SK-N-SH (cell line): ENCODE data around the gene UBE2C. TPM values are rescaled to one million over a fixed set of nuclear protein-coding genes. Genes with fewer than 3 reads are reported as not detected.

Source experiments
- CTCF ChIA-PET: fragments of 300-600, 350-600 bp; formaldehyde crosslinking; extraction: SDS; loops from one replicate; lab custom pipeline; 2021; lab: Yijun Ruan, JAX
- POLR2A ChIA-PET: fragments of 350-600 bp; sonication (Branson Sonifier 250); formaldehyde crosslinking; extraction: SDS; loops from one replicate; lab custom pipeline; 2020; ENCODE audit warnings: antibody characterized with exemption, inconsistent platforms; lab: Yijun Ruan, JAX
- DNase-seq: peaks from one replicate; pipeline ENCODE4 v3.0.0; 2012
- H2AFZ ChIP-seq: fragments of 200-600 bp; sonication (generic); 2 replicates; pipeline ENCODE4 v1.8.1; 2016; ENCODE audit warnings: antibody characterized with exemption, mild to moderate bottlenecking, low read depth
- H3F3A ChIP-seq: fragments of 200-600 bp; sonication (generic); replicated peaks from 2 replicates; pipeline ENCODE3; 2016; ENCODE audit warnings: antibody characterized with exemption, mild to moderate bottlenecking; ENCODE audit not compliant: insufficient read depth
- H3K27ac ChIP-seq, 2 experiments: fragments of 200-500 bp in 1 of 2; fragments of 200-600 bp in 1 of 2; sonication (Bioruptor generic) in 1 of 2; sonication (generic), shearing (Covaris generic) in 1 of 2; 2 replicates each; pipeline versions ENCODE4 v1.5.1 to v1.6.1; 2014 to 2016; ENCODE audit warnings: low read depth in 2 of 2, inconsistent platforms in 1 of 2, low read length in 1 of 2, mild to moderate bottlenecking in 1 of 2, mixed read lengths in 1 of 2
- H3K27me3 ChIP-seq: fragments of 200-600 bp; sonication (generic), shearing (Covaris generic); 2 replicates; pipeline ENCODE4 v1.6.1; 2016; ENCODE audit warnings: mixed run types; ENCODE audit not compliant: insufficient read depth
- H3K36me3 ChIP-seq, 2 experiments: fragments of 200-500 bp in 1 of 2; fragments of 200-600 bp in 1 of 2; sonication (Bioruptor generic) in 1 of 2; sonication (generic) in 1 of 2; replicated peaks in 1 of 2; 2 replicates each; pipeline versions ENCODE3 to v1.5.1; 2014 to 2016; ENCODE audit warnings: low read length in 1 of 2, mild to moderate bottlenecking in 1 of 2; ENCODE audit not compliant: insufficient read depth in 2 of 2, control insufficient read depth in 1 of 2
- H3K4me1 ChIP-seq, 2 experiments: fragments of 200-500 bp in 1 of 2; fragments of 200-600 bp in 1 of 2; sonication (Bioruptor generic) in 1 of 2; sonication (generic), shearing (Covaris generic) in 1 of 2; 2 replicates each; pipeline versions ENCODE4 v1.5.1 to v1.6.1; 2014 to 2016; ENCODE audit warnings: low read depth in 1 of 2, low read length in 1 of 2, mixed run types in 1 of 2; ENCODE audit not compliant: insufficient read depth in 2 of 2, control insufficient read depth in 1 of 2
- H3K4me2 ChIP-seq: fragments of 200-600 bp; sonication (generic), shearing (Covaris generic); 2 replicates; pipeline ENCODE4 v1.6.1; 2017; ENCODE audit warnings: mixed run types
- H3K4me3 ChIP-seq, 2 experiments: fragments of 200-500 bp in 1 of 2; fragments of 200-600 bp in 1 of 2; sonication (Bioruptor generic) in 1 of 2; sonication (generic), shearing (Covaris generic) in 1 of 2; 2 replicates each; pipeline versions ENCODE4 v1.5.1 to v1.8.1; 2014 to 2016; ENCODE audit warnings: low read depth in 2 of 2, inconsistent platforms in 1 of 2, low read length in 1 of 2, mild to moderate bottlenecking in 1 of 2, mixed read lengths in 1 of 2, moderate library complexity in 1 of 2
- H3K79me2 ChIP-seq: fragments of 200-600 bp; sonication (generic); 2 replicates; pipeline ENCODE4 v1.8.1; 2017; ENCODE audit warnings: mild to moderate bottlenecking; ENCODE audit not compliant: insufficient read depth
- H3K9ac ChIP-seq: fragments of 200-600 bp; sonication (generic); 2 replicates; pipeline ENCODE4 v1.6.1; 2017; ENCODE audit warnings: mixed run types
- H3K9me2 ChIP-seq: fragments of 200-600 bp; sonication (generic); 2 replicates; pipeline ENCODE4 v1.6.1; 2017; ENCODE audit warnings: mixed run types
- H3K9me3 ChIP-seq: fragments of 200-600 bp; sonication (generic); 2 replicates; pipeline ENCODE4 v1.6.1; 2017; ENCODE audit warnings: mixed run types, mild to moderate bottlenecking, moderate library complexity
- H4K20me1 ChIP-seq: fragments of 200-600 bp; sonication (generic); 2 replicates; pipeline ENCODE4 v1.6.1; 2017; ENCODE audit warnings: mild to moderate bottlenecking, mixed run types; ENCODE audit not compliant: insufficient read depth
- CTCF ChIP-seq: fragments of 200-600 bp; sonication (generic); IDR thresholded peaks from 2 replicates; pipeline ENCODE4 v1.6.1; 2017; ENCODE audit warnings: antibody characterized with exemption, mild to moderate bottlenecking, moderate library complexity
- EZH2phosphoT487 ChIP-seq: fragments of 200-600 bp; sonication (generic); IDR thresholded peaks from 2 replicates; pipeline ENCODE4 v1.6.1; 2017; ENCODE audit warnings: low read depth, mixed run types, mild to moderate bottlenecking, antibody characterized with exemption, moderate library complexity, borderline replicate concordance
- GABPA ChIP-seq: IDR thresholded peaks from 2 replicates; pipeline ENCODE4 v1.4.0; 2012; ENCODE audit warnings: low read depth, mild to moderate bottlenecking
- MAX ChIP-seq: IDR thresholded peaks from 2 replicates; pipeline ENCODE4 v1.4.0; 2012; ENCODE audit warnings: low read depth
- RAD21 ChIP-seq: IDR thresholded peaks from 2 replicates; pipeline ENCODE4 v1.6.1; 2012; ENCODE audit warnings: mild to moderate bottlenecking, low read length
- REST ChIP-seq: IDR thresholded peaks from 2 replicates; pipeline ENCODE4 v1.6.1; 2012; ENCODE audit warnings: mild to moderate bottlenecking, low read depth, low read length, moderate library complexity
- RXRA ChIP-seq: IDR thresholded peaks from 2 replicates; pipeline ENCODE4 v1.4.0; 2012; ENCODE audit warnings: low read depth, mild to moderate bottlenecking, borderline replicate concordance
- SMC3 ChIP-seq: IDR thresholded peaks from 2 replicates; pipeline ENCODE4 v1.6.1; 2012; ENCODE audit warnings: low read depth, low read length, improper control_type of control experiment
- TEAD4 ChIP-seq: IDR thresholded peaks from 2 replicates; pipeline ENCODE4 v1.4.0; 2012; ENCODE audit warnings: mild to moderate bottlenecking, borderline replicate concordance; ENCODE audit not compliant: insufficient read depth
- USF1 ChIP-seq: IDR thresholded peaks from 2 replicates; pipeline ENCODE4 v1.4.0; 2012; ENCODE audit warnings: low read depth, borderline replicate concordance
- USF2 ChIP-seq: fragments of 150-350 bp; IDR thresholded peaks from 2 replicates; pipeline ENCODE4 v1.6.1; 2017; ENCODE audit warnings: antibody characterized with exemption, low read length, low read depth, borderline replicate concordance
- WGBS: methylation state at CpG from one replicate; pipeline ENCODE4 v1.1.6; 2017; ENCODE audit warnings: low lambda C conversion rate; 5-methylcytosine and 5-hydroxymethylcytosine counted together
- polyA plus RNA-seq, 3 experiments: library from polyadenylated mRNA; depleted of rRNA; stranded (reverse); fragments of >200 nt; gene quantifications; 2 replicates each; pipeline ENCODE4 v1.2.3, GENCODE V29; 2012
- TF ChIP-seq, protein P1 (sequence below): fragments of 150-350 bp; IDR thresholded peaks from 2 replicates; pipeline ENCODE4 v1.6.1; 2016; ENCODE audit warnings: mild to moderate bottlenecking, low read depth, low read length
- TF ChIP-seq, protein P2 (sequence below): IDR thresholded peaks from 2 replicates; pipeline ENCODE4 v1.4.0; 2012; ENCODE audit warnings: low read depth, borderline replicate concordance

The UBE2C gene
- polyA plus RNA-seq, 1 of the 3 experiments (the other 2 are of a cell fraction) = 115 TPM

- no peaks in the 10 kb centered on the region for H3K36me3 ChIP-seq
- H3K4me1 ChIP-seq = peaks cover 0 to 3% of the 10 kb centered on the region in 2 experiments; a peak in 2 of 4 replicates
- ChIA-PET POLR2A (interaction anchor here (0.7 kb wide), 1 partner anchor 452 kb away, joined by 3 read pairs; no protein-coding TSS in a partner anchor), CTCF (interaction anchor here (0.6 to 4.6 kb wide), 121 partner anchors 9 to 830 kb away, joined by 3 to 80 read pairs (median 5); partner anchors contain the start of genes DNTTIP1, PIGT, SYS1 and WFDC10A)
- H2AFZ ChIP-seq = peak overlapping the region; percentile 90
- TF ChIP-seq, protein P1, sequence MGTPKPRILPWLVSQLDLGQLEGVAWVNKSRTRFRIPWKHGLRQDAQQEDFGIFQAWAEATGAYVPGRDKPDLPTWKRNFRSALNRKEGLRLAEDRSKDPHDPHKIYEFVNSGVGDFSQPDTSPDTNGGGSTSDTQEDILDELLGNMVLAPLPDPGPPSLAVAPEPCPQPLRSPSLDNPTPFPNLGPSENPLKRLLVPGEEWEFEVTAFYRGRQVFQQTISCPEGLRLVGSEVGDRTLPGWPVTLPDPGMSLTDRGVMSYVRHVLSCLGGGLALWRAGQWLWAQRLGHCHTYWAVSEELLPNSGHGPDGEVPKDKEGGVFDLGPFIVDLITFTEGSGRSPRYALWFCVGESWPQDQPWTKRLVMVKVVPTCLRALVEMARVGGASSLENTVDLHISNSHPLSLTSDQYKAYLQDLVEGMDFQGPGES = no peak
- TF ChIP-seq USF1 (peak; percentile 83), RXRA (peak; percentile 48; the same call in 1 of the 2 replicates), SMC3 (peak; percentile 77), REST (no peak), CTCF (peak; percentile 97), TEAD4 (no peak), EZH2phosphoT487 (no peak), USF2 (peak; percentile 46; the same call in 1 of the 2 replicates), GABPA (no peak), MAX (peak; percentile 74), RAD21 (peak; percentile 95)
- TF ChIP-seq, protein P2, sequence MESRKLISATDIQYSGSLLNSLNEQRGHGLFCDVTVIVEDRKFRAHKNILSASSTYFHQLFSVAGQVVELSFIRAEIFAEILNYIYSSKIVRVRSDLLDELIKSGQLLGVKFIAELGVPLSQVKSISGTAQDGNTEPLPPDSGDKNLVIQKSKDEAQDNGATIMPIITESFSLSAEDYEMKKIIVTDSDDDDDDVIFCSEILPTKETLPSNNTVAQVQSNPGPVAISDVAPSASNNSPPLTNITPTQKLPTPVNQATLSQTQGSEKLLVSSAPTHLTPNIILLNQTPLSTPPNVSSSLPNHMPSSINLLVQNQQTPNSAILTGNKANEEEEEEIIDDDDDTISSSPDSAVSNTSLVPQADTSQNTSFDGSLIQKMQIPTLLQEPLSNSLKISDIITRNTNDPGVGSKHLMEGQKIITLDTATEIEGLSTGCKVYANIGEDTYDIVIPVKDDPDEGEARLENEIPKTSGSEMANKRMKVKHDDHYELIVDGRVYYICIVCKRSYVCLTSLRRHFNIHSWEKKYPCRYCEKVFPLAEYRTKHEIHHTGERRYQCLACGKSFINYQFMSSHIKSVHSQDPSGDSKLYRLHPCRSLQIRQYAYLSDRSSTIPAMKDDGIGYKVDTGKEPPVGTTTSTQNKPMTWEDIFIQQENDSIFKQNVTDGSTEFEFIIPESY = no peak
- H4K20me1 ChIP-seq = no peaks in the 10 kb centered on the region
- DNase-seq = peak; percentile 70
- peaks cover 4% of the 10 kb centered on the region for H3F3A ChIP-seq
- H3K4me3 ChIP-seq = peak overlapping the region in 1 of 2 experiments; percentile 38; a peak in 1 of 4 replicates
- H3K79me2 ChIP-seq = no peaks in the 10 kb centered on the region
- no peak overlapping the region for H3K9ac ChIP-seq
- H3K9me2 ChIP-seq = no peaks in the 10 kb centered on the region
- no peaks in the 10 kb centered on the region for H3K9me3 ChIP-seq
- no peak overlapping the region for H3K27ac ChIP-seq
- H3K4me2 ChIP-seq = no peak overlapping the region
- H3K27me3 ChIP-seq = no peaks in the 10 kb centered on the region
- WGBS = 57% methylated on average over 5 of the region's 5 CpGs
These were observed 41.2 kb upstream of the UBE2C start for GRCh38 chr20:45771182-45771759.
